HK-2 (cell line): Measurements from ENCODE around the gene TIMM10.

ENCODE experiments used
- DNase-seq: peaks from one replicate; pipeline ENCODE4 v3.0.0-alpha.2; 2018; ENCODE audit not compliant: unreplicated experiment

TIMM10 gene, protein sequence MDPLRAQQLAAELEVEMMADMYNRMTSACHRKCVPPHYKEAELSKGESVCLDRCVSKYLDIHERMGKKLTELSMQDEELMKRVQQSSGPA

DNA sequence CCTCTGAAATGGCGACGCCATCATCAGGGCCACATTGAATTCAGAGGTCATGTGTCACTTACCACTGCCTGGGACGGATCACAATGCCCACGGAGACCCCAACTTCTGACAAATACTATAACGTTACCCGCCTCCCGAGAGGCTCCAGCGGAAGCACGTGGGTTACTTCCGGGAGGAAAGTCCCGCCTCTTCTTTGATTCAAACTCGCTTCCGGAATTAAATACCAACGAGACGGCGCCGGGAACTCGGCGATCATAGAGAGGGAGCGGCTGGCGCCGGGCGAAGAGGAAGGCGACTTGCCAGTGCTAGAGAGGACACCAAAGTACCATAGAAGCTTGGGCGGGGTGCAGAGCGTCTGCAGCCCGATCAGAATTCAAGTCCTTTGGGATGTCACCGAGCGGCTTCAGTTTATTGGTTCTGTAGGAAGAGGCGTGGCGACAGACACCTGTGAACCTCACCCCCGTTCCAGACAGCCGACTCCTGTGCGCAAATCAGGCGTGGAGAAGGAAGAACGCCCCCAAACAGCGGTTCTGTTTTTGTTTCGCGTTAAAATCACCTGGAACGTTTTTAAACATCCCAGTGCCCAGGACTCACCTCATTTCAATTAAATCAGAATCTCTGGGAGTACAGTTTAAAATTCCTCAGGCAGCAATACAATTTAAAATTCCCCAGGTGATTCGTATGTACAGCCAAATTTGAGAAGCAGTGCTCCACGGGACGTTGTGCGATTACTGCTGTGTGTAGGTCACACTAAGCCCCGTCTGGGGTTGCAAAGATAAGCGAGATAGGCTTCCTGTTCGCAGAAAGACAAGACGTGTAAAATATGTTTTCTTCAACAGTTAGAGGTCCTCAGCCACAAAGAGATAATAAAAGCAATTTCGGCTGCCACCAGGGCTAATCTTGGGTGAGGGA is at the start of gene TIMM10:
TIMM10 (minus strand) TSS at position 159 of the 912 bp plus-strand sequence. CDS start 565 bp downstream, outside the sequence.
- peak; percentile 89 for DNase-seq

DNA sequence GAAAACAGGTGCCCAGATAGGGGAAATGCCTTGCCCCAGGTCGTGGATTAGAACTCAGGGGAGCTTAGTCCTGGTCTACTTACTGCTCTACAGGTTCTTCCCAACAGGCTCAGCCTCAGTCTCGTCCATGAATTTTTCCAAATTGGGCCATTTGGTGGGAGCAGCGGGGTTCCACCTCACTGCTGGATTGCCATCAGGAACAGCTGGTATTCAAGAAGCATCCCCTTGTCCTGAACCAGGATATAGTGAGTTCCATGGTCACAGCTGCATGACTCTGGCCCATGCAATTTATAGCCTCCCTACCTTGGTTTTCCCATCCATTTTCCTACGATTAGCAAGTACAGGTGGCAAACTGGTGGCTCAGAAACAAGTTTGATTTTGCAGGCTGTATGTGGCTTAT is 43.5 kb upstream of the TIMM10 start:
- DNase-seq: no peak

DNA sequence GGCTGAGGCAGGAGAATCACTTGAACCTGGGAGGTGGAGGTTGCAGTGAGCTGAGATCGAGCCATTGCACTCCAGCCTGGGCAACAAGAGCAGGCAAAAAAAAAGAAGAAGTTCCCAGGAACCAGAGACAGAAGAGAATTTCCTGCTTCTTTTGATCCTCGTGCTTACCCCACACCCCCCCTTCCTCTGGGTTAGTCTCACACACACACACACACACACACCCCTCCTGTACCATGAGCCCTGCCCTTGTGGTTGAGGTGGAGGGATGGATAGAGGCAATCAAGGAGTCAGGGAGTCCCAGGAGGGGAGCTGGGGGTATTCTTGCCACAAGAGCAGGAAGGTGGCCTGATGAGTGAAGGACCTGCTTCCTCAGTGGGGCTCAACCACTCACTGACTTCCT is 41.1 kb upstream of the TIMM10 start:
- no peak for DNase-seq

DNA sequence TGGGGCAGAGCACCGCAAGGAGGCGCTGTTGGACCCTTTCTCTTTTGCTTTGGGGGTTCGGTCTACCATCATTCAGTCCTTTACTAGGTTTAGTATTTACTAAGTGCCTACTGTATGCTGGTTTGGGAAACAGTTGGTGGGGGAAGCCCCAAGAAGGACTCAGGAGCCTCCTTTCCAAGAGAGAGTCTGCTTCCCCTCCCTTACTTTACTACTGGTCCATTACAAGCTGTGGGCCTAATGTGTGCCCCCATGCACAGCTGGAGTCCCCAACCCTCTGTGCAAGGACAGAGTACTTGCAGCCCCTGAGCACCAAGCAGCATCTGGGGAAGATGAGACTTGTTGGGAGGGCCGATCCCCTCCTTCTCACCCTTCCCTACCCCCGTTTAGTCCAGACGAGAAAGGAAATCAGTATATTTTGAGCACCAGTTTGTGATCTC is 37.8 kb upstream of the TIMM10 start:
- DNase-seq: peak; percentile 66

DNA sequence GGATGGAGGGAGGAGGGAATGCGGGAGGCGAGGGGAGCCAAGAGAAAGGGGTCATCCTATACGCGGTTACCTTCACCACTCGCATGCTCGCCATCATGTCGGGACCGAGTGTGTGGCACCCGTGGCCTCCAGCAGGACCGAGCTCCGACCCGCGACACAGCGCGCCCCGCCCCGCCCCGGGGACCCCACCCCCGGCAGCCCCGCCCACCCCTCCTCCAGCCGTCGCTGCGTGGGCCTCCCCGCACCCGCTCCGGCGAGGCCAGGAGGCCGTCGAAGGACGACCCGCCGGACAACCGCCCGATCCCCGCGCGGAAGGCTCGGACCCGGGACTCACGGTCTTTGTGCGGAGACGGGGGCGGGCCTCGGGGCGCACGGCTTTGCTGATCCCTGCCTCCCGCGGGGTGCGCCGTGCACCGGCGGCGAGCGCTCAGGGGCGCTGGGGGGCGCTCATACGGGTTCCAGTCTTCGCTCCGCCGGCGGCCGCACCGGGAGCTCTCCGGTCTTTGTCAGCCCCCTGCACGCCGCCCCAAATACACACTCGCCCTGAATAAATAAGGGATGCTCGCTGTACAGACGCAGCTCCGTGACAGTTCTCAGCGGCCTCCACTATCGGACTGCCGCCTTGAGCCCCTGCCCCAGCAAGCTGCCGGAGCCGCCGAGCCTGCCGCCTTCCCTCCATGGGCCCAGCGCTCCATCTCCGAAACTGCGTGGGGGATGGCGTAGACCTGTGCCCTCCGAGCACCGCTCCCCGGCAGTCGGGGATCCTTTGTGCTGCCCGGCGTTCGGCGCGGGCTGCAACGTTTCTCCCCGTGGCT is 37.2 kb upstream of the TIMM10 start, which contains the start of gene UBE2L6:
UBE2L6 (minus strand) TSS at position 158 of the 815 bp plus-strand sequence; CDS start at position 97, 61 bp downstream.
- peak; percentile 20 for DNase-seq

DNA sequence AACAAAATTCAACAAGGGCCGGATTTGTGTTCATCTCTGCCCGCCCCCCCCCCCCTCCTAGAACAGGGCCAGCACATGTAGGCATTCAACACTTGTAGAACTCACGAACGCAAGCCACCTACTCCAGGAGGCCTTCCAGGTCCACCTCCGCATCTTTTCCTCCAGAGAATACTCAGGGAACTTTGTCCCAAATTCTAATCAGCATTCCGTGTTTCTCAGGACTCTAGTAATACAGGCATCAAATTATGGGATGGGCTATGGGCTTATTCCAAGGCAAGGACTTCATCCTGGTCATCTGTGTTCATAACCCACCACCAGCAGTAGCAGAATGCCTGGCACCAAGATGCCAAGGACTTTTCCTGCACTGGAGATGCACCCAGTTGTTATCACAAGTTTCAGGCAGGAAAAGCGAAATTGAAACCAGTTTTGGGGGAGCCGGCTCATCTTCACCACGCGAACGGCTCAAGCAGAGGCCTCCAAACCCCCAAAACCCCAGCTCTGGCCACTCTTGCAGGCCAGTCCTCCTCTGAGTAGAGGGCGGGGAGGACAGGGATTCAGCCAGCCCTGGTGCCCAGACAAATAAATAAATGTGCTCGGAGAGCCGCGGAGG is 36.5 kb upstream of the TIMM10 start:
- DNase-seq: no peak

DNA sequence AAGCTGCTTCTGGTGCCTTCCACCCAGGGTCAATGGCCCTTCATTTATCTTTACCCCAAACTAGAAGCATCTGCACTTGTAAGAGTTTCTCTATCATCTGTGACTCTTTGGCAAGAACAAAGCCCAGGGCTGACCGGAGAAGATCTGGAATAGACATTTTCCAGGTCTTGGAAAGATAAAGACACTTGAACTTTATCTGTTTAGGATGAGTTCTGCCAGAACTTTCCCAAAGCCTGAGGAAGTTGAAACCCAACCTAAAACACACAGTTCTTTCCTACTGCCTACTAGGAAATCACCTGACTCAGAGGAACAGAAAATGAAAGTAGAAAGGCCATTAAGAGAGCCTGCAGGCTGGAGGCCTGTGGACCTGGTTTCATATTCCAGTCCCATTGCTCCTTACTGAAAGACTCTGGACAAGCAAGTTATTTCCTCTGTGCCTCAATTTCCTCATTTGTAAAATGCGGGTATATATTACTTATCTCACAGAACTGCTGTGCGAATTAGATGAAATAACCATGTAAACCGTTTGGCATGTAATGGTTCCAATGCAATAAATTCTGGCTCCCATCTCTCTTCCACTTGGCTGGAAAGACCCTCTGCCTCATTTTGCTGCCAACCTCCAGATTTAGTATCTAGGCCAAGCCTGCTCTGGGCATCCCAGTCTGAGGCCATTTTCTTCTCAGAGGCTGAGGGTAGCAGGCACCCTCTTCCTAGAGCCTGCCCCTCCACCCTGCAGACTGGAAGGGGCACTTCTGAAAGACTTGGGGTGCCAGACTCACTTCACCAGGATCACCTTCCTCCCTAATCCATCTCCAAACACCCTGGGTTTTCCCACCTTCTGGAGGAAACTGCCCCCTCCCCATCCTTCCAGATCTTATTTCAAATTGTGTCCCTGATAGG is 35.7 kb upstream of the TIMM10 start:
- no peak for DNase-seq

DNA sequence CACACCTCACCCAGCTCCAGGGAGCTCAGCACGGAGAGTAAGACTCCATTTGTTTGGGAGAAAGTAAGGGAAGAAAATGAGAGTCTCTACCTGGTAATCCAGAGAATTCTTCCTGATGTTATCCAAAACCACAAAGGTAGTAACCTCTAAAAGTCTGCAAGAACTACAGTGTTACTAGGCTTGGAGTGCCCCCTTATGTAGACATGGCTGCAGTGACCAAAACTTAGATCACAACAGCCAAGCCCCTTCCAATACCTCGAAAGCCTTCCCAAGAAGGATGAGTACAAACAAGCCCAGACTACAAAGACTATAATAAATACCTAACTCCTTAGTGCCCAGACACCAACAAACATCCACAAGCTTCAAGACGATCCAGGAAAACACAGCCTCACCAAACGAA is 32.0 kb upstream of the TIMM10 start:
- DNase-seq: no peak

DNA sequence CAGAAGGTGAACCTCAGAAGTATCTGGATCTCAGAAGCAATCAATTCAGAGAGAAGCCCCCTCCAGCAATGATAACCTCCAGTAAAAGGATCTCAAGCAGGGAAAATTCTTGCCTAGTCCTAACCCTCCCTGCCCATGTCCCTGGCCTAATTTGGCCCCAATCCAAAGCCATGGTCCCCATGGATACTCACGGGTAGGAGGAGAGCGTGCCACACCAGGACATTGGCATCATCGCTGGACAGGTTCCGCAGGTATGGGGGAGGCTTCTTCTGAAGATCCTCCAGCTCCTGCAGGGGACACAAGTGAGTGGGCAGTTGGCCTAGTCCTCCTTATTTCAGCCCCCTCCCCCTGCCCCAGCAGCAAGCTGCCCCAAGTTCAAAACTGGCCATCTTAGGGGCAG is 29.6 kb upstream of the TIMM10 start:
- no peak for DNase-seq

DNA sequence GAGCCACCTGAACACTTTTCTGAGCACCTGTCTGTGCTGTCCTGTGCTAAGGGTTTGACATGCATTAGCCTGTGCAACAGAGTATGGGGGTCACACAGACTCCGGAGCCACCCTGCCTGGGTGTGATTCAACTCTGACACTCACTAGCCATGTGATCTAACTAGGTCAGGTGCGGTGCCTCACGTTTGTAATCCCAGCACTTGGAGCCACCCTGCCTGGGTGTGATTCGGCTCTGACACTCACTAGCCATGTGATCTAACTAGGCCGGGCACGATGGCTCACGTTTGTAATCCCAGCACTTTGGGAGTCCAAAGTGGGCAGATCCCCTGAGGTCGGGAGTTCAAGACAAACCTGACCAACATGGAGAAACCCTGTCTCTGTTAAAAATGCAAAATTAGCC is 25.5 kb upstream of the TIMM10 start:
- DNase-seq: no peak

DNA sequence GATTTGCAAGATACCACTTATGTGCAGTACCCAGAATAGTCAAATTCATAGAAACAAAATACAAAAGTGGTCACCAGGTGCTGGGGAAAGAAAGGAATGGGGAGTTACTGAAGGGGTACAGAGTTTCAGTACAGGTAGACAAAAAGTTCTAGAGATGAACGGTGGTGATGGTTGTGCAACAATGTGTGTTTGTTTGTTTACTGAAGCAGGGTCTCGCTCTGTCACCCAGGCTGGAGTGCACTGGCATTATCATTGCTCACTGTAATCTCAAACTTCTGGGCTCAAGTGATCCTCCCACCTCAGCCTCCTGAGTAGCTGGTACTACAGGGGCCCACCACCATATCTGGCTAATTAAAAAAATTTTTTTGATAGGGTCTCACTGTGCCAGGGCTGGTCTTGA is 24.8 kb upstream of the TIMM10 start:
- no peak for DNase-seq

DNA sequence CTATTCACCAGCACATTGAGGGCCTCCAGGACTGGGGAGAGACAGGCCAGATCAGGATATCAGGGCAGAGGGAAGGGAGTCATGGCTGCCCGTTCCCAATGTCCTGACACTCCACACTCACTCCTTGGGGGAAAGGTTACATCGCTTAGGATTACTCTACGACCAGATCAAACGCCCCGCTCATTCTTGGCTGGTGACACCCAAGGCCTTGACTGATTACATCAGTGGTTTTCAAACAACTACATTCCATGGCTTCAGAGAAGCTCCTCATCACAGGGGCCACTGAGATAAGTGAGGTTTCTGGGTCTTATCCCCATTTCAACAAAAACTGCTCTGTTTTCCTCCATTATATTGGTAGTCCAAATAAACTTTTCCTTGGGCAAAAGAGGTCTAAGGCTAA is 21.9 kb upstream of the TIMM10 start:
- DNase-seq: no peak

DNA sequence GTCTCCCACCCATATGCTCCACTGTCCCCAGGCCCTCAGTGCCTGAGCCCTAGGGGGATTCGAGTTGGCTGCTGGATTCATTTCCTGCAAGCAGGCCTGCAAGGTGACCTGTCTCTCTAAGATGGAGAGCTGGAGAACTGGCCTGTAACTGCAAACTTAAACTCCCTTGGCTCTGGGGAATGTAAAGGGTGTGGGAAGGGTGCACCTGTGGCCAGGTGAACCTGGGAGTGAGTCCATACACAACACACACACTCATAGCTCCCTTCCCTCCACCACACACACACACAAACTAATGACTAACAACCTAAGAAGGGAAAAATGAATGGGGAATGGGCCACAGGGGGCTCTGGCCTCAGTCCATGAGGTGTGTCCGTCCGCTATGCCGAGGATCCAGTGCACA is 21.4 kb upstream of the TIMM10 start:
- DNase-seq: no peak

DNA sequence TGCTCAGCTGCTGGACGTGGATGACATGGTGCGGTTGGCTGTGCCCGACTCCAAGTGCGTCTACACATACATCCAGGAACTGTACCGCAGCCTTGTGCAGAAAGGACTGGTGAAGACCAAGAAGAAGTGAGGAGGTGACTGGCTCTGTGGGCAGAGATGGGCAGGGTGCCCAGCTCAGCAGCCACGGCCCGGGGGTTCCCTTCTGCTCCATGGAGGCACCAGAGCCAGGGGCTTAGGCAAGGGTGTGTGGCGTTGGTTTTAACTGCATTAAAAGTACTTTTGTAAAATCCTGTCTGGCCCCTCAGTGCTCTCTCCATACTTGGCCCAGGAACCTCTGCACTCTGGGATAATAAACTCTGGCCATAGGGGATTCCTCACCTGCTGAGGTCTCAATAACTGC is 19.4 kb upstream of the TIMM10 start:
- no peak for DNase-seq

DNA sequence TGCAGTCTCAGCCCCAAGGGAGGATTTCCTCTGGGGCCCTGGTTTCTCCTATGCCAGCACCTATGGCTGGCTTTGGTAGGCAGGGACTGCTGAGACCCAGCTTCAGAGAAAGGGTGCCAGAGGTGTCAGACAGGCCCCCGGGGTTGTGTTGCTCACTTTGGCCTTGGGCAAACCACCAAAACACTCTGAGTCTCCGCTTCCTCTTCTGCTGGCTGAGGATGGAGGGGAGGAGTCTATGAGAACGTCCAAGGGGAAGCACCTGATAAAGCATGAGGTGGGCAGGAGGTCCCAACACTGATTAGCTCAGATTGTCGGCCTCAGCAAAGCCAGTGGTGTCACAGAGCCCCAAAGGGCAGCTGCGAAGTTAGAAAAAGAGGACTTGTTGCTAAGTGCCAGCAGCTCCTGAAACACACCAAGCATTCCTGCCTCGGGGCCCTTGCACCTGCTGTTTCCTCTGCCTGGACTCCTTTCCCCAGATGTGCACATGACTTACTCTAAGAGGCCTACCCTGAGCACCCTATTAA is 17.4 kb upstream of the TIMM10 start:
- DNase-seq: no peak

DNA sequence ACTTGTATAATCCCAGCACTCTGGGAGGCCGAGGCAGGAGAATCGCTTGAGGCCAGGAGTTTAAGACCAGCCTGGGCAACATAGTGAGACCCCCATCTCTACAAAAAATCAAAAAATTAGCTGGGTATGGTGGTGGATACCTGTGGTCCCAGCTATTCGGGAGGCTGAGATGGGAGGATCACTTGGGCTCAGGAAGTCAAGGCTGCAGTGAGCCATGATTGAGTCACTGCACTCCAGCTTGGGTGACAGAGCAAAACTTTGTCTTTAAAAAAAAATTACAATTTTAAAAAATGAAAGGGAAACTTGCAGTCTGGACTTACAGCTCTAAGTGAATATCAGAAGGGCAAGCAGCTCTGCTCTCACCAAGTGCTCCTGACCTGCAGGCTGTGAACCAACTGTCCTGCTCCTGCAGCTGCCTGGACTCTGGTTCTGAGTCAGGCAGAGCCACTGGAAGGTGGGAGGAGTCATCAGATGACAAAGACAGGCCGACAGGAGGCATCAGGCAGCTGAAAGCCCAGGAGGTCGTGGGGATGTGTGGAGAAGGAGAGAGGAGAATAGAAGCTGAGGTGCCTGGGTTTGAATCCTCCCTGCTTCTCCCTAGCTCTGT is 16.4 kb upstream of the TIMM10 start:
- peak; percentile 24 for DNase-seq

DNA sequence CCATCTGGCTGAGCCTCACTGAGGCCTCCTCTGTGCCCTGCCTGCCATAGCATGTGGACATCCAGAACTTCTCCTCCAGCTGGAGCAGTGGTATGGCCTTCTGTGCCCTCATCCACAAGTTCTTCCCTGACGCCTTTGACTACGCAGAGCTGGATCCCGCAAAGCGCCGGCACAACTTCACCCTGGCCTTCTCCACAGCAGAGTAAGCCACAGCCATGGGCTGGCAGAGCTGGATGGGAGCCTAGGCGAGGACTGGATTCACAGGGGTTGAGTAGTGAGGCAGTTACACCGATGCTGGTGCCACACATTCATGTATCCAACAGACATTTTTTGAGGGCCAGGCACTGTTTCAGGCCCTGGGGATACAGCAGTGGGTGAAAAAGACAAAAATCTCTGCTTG is 15.9 kb upstream of the TIMM10 start:
- DNase-seq: no peak

DNA sequence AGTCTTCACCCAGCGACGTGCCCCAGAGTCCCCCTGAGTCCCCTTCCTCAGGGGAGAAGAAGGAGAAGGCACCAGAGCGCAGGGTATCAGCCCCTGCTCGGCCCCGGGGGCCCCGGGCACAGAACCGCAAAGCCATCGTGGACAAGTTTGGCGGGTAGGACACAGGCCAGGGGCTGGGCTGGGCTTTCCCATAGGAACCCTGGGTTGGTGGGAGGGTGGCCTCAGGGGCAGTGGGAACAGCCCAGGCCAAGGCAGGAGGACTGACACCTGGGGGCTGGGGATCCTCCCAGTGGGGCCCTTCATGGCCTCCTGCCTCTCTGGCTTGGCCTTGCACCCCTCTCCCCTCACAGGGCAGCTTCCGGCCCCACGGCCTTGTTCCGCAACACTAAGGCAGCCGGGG is 15.3 kb upstream of the TIMM10 start:
- no peak for DNase-seq

DNA sequence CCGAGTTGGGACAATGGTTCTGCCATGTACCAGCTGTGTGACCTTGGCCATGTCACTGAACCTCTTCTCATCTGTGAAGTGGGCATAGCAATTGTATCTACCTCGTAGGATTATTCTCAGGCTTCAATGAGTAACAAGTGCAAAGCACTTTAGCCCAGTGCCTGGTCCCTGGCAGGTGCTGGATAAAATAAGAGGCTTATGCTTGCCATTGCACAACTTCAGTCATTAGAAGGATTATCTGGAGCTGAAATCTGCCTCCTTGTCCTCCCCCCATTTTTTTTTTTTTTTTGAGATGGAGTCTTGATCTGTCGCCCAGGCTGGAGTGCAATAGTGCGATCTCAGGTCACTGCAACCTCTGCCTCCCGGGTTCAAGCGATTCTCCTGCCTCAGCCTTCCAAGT is 14.0 kb upstream of the TIMM10 start:
- DNase-seq: no peak

DNA sequence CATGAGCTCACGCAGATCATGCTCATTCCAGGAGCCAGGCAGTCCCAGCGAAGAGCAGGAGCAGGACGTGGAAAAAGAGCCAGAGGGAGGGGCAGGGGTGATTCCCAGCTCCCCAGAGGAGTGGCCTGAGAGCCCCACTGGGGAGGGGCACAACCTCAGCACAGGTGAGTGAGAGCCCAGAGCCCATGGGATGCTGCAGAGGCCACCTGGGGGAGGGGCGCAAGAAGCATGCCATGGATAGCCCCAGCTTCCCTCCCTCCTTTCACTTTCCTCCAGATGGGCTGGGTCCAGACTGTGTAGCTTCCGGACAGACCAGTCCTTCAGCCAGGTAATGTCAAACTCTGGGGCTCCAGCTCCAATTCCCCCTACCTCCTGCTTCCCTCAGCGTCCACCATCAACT is 13.0 kb upstream of the TIMM10 start:
- DNase-seq: no peak
